ENCODE results near the gene MYMX. TPM values are rescaled to one million over a fixed set of nuclear protein-coding genes. Genes with fewer than 3 reads are reported as not detected.

Gene MYMX
- polyA plus RNA-seq, 1 donor from 2014 or later = not detected

- Histone ChIP-seq H3K36me3 (ENCODE audit: insufficient read depth, low read length) (peaks cover 14% of the 10 kb centered on the region), H2AFZ (ENCODE audit: low read depth, low read length) (peak within 1 kb of the TSS; percentile 96), H3K9me2 (ENCODE audit: insufficient read depth, low read length) (no peaks in the 10 kb centered on the region), H3K9me3 (ENCODE audit: low read length) (no peaks in the 10 kb centered on the region), H3K9ac (ENCODE audit: low read length) (peak within 1 kb of the TSS; percentile 93), H3F3A (ENCODE audit: insufficient read depth, low read length, poor library complexity, severe bottlenecking) (no peaks in the 10 kb centered on the region), H3K4me2 (ENCODE audit: low read length) (peak within 1 kb of the TSS; percentile 81), H3K27me3 (ENCODE audit: insufficient read depth, low read depth, low read length) (no peaks in the 10 kb centered on the region), H3K79me2 (replicated peaks; ENCODE audit: insufficient read depth, low read length) (peaks cover 43% of the 10 kb centered on the region), H4K20me1 (ENCODE audit: insufficient read depth) (peaks cover 5% of the 10 kb centered on the region), H3K27ac (ENCODE audit: low read length) (peak within 1 kb of the TSS; percentile 94), H3K4me3 (ENCODE audit: low read length) (peak within 1 kb of the TSS; percentile 99)
- TF ChIP-seq RAD21 (conservative IDR thresholded peaks at IDR 0.05) (no peak), REST (IDR thresholded peaks at IDR 0.05; ENCODE audit: borderline replicate concordance) (peak; percentile 84), EP300 (conservative IDR thresholded peaks at IDR 0.05; ENCODE audit: poor library complexity, severe bottlenecking) (no peak), TAF1 (IDR thresholded peaks at IDR 0.05; ENCODE audit: low read depth) (peak; percentile 95), POLR2AphosphoS5 (IDR thresholded peaks at IDR 0.05) (peak; percentile 100)
Observed at GRCh38 chr6:44246663-44247337, 30.1 kb downstream of the MYMX start, which contains the start of gene HSP90AB1. TSS of gene HSP90AB1 (plus strand) at chr6:44247101. CDS start at chr6:44248630, 1,529 bp downstream.

- TF ChIP-seq MXI1 (conservative IDR thresholded peaks at IDR 0.05; ENCODE audit: poor library complexity, severe bottlenecking) (peak; percentile 99), EP300 (conservative IDR thresholded peaks at IDR 0.05; ENCODE audit: poor library complexity, severe bottlenecking) (peak; percentile 68), POLR2AphosphoS5 (IDR thresholded peaks at IDR 0.05) (peak; percentile 11), CTCF (IDR thresholded peaks at IDR 0.05; ENCODE audit: poor library complexity, severe bottlenecking) (no peak), EZH2 (IDR thresholded peaks at IDR 0.05; ENCODE audit: borderline replicate concordance, insufficient read depth, low read length, poor library complexity, severe bottlenecking) (no peak), SMC3 (conservative IDR thresholded peaks at IDR 0.05; ENCODE audit: poor library complexity) (peak; percentile 15), TAF1 (IDR thresholded peaks at IDR 0.05; ENCODE audit: low read depth) (no peak)
- Histone ChIP-seq H3K79me2 (replicated peaks; ENCODE audit: insufficient read depth, low read length) (peaks cover 46% of the 10 kb centered on the region), H3K27ac (ENCODE audit: low read length) (peak overlapping the region; percentile 94), H2AFZ (ENCODE audit: low read depth, low read length) (peak overlapping the region; percentile 38), H3K9me2 (ENCODE audit: insufficient read depth, low read length) (no peaks in the 10 kb centered on the region), H3K36me3 (ENCODE audit: insufficient read depth, low read length) (peaks cover 16% of the 10 kb centered on the region), H3K4me3 (ENCODE audit: low read length) (peak overlapping the region; percentile 99), H3K9ac (ENCODE audit: low read length) (peak overlapping the region; percentile 93), H3F3A (ENCODE audit: insufficient read depth, low read length, poor library complexity, severe bottlenecking) (no peaks in the 10 kb centered on the region), H3K27me3 (ENCODE audit: insufficient read depth, low read depth, low read length) (no peaks in the 10 kb centered on the region), H4K20me1 (ENCODE audit: insufficient read depth) (peaks cover 5% of the 10 kb centered on the region), H3K9me3 (ENCODE audit: low read length) (no peaks in the 10 kb centered on the region), H3K4me2 (ENCODE audit: low read length) (peak overlapping the region; percentile 81)
Observed at GRCh38 chr6:44247338-44248302, 30.9 kb downstream of the MYMX start.

Measured in neural cell (in vitro differentiated cells).